ENCODE data around the gene ZPBP2. TPM values are rescaled to one million over a fixed set of nuclear protein-coding genes. Genes with fewer than 3 reads are reported as not detected.
"Not testable (repeated sequence)": the region's sequence is repeated elsewhere in the genome, so short reads cannot be mapped to it uniquely, and the experiment has no call there.

Gene ZPBP2
- total RNA-seq, 1 experiment from 2014 or later = not detected

DNA sequence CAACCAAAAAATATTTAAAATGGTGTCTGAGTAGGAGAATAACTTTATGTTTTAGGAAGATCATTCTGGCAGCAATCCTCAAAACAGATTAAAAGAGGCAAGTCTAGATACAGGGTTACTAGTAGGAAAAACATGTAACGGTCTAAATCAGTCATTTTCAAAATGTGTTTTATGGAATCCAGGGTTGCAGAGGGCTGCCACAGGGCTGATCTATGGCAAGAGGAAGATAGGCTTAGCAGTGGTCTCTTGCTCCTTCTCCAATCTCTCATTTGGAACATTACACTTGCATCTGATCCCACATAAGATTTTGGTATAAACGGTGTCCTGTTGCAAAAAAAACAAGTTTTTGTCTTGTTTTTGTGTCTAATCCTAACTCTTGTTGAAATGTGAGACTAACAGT lies 13.1 kb upstream of the ZPBP2 start:
- H3K27ac ChIP-seq (ENCODE audit: insufficient read length, low read depth, low read length) = no peak overlapping the region
- H3K9ac ChIP-seq (ENCODE audit: extremely low read depth, insufficient read length, low read length) = no peak overlapping the region
- H3K36me3 Mint-ChIP-seq (ENCODE audit: insufficient read depth in 1 of 3, low read depth in 3 of 3) = no peaks in the 10 kb centered on the region
- H3K27me3 Mint-ChIP-seq (ENCODE audit: low read depth) = peaks cover 4% of the 10 kb centered on the region; the same call in 1 of the 2 replicates
- no peak overlapping the region for H3K4ac ChIP-seq (ENCODE audit: low read depth, low read length)
- no peaks in the 10 kb centered on the region; the same call in 1 of the 2 replicates for H3K4me1 ChIP-seq (ENCODE audit: insufficient read depth, low read length)
- no peak overlapping the region for H3T11ph ChIP-seq (ENCODE audit: low read length)
- H4K20me1 ChIP-seq (ENCODE audit: control insufficient read depth, insufficient read depth, insufficient read length) = no peaks in the 10 kb centered on the region
- TF ChIP-seq, protein P1, sequence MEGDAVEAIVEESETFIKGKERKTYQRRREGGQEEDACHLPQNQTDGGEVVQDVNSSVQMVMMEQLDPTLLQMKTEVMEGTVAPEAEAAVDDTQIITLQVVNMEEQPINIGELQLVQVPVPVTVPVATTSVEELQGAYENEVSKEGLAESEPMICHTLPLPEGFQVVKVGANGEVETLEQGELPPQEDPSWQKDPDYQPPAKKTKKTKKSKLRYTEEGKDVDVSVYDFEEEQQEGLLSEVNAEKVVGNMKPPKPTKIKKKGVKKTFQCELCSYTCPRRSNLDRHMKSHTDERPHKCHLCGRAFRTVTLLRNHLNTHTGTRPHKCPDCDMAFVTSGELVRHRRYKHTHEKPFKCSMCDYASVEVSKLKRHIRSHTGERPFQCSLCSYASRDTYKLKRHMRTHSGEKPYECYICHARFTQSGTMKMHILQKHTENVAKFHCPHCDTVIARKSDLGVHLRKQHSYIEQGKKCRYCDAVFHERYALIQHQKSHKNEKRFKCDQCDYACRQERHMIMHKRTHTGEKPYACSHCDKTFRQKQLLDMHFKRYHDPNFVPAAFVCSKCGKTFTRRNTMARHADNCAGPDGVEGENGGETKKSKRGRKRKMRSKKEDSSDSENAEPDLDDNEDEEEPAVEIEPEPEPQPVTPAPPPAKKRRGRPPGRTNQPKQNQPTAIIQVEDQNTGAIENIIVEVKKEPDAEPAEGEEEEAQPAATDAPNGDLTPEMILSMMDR (conservative IDR thresholded peaks at IDR 0.05) = no peak
- no peak overlapping the region for H2AK5ac ChIP-seq (ENCODE audit: insufficient read length, low read length)
- no peaks in the 10 kb centered on the region for H3K4me1 Mint-ChIP-seq
- no peak overlapping the region for H3K14ac ChIP-seq (ENCODE audit: insufficient read depth, low read length)
- no peak overlapping the region for H3K27ac Mint-ChIP-seq
- H2BK20ac ChIP-seq (ENCODE audit: low read depth, low read length, poor library complexity, severe bottlenecking) = no peak overlapping the region
- H4K91ac ChIP-seq (ENCODE audit: insufficient read length, low read depth, low read length) = no peak overlapping the region
- H3K4me3 Mint-ChIP-seq = no peak overlapping the region
- no peak overlapping the region for H2BK15ac ChIP-seq (ENCODE audit: low read depth, low read length)
- no peak overlapping the region for H4K5ac ChIP-seq (ENCODE audit: insufficient read length, low read depth, low read length)
- H2BK5ac ChIP-seq (ENCODE audit: insufficient read length, low read length) = no peak overlapping the region
- no peak overlapping the region for H4K8ac ChIP-seq (replicated peaks; ENCODE audit: insufficient read length, low read depth, low read length)
- no peak overlapping the region for H2BK120ac ChIP-seq (ENCODE audit: low read depth, low read length, poor library complexity, severe bottlenecking)
- no peaks in the 10 kb centered on the region for H3K79me2 ChIP-seq (ENCODE audit: insufficient read depth, low read length)
- no peak for DNase-seq
- no peak overlapping the region for H3K23ac ChIP-seq (ENCODE audit: insufficient read length, low read depth, low read length)
- H3K9me3 Mint-ChIP-seq = no peaks in the 10 kb centered on the region
- H2AFZ ChIP-seq (ENCODE audit: low read length) = no peak overlapping the region
- WGBS (ENCODE audit: extremely low coverage, insufficient read length, low lambda C conversion rate) = no CpG with 5 or more reads among the region's 2 CpGs
- no peaks in the 10 kb centered on the region for H3K23me2 ChIP-seq (ENCODE audit: insufficient read length, low read depth, low read length, poor library complexity, severe bottlenecking)
- no peaks in the 10 kb centered on the region for H3K9me3 ChIP-seq (ENCODE audit: control insufficient read depth, low read depth, low read length)
- no peaks in the 10 kb centered on the region for H3K79me1 ChIP-seq (ENCODE audit: insufficient read depth, low read depth, low read length, poor library complexity, severe bottlenecking)
- H2BK12ac ChIP-seq (ENCODE audit: insufficient read length, low read depth, low read length) = no peak overlapping the region
- H3K27me3 ChIP-seq (ENCODE audit: insufficient read depth, low read length) = no peaks in the 10 kb centered on the region
- no peak overlapping the region for H3K56ac ChIP-seq (ENCODE audit: insufficient read length, low read depth, low read length)
- no peak overlapping the region for H3K4me2 ChIP-seq (ENCODE audit: insufficient read depth, insufficient read length, low read length)
- H3K18ac ChIP-seq (ENCODE audit: insufficient read length, low read depth, low read length) = no peak overlapping the region

DNA sequence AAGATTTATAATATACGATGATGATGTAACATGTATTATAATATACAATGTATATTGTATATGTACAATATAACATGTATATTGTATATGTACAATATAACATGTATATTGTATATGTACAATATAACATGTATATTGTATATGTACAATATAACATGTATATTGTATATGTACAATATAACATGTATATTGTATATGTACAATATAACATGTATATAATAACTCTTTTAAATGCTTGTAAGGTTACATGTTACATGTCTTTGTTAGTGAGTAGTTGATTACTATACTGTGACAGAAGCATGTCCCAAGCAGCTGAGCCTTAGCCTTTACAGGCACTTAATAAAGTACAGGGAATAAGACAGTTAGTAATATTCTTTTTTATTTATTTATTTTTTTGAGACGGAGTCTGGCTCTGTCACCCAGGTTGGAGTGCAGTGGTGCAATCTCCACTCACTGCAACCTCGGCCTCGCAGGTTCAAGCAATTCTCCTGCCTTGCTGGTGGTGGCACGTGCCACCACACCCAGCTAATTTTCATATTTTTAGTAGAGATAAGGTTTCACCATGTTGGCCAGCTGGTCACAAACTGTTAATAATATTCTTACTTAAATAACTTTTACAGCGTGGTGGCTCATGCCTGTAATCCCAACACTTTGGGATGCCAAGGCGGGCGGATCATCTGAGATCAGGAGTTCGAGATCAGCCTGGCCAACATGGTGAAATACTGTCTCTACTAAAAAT lies 11.9 kb upstream of the ZPBP2 start:
- H3K4ac ChIP-seq (ENCODE audit: low read depth, low read length); H3K23ac ChIP-seq (ENCODE audit: insufficient read length, low read depth, low read length); H4K8ac ChIP-seq (replicated peaks; ENCODE audit: insufficient read length, low read depth, low read length); H2BK20ac ChIP-seq (ENCODE audit: low read depth, low read length, poor library complexity, severe bottlenecking); H3K4me1 ChIP-seq (ENCODE audit: insufficient read depth, low read length); H3K4me3 Mint-ChIP-seq; H3T11ph ChIP-seq (ENCODE audit: low read length); H3K14ac ChIP-seq (ENCODE audit: insufficient read depth, low read length); H4K20me1 ChIP-seq (ENCODE audit: control insufficient read depth, insufficient read depth, insufficient read length); H3K18ac ChIP-seq (ENCODE audit: insufficient read length, low read depth, low read length); H4K91ac ChIP-seq (ENCODE audit: insufficient read length, low read depth, low read length); H3K4me2 ChIP-seq (ENCODE audit: insufficient read depth, insufficient read length, low read length); H3K9me3 ChIP-seq (ENCODE audit: control insufficient read depth, low read depth, low read length); H3K23me2 ChIP-seq (ENCODE audit: insufficient read length, low read depth, low read length, poor library complexity, severe bottlenecking); H3K9me3 Mint-ChIP-seq; H3K9ac ChIP-seq (ENCODE audit: extremely low read depth, insufficient read length, low read length); H2AFZ ChIP-seq (ENCODE audit: low read length); H2BK120ac ChIP-seq (ENCODE audit: low read depth, low read length, poor library complexity, severe bottlenecking); H2BK15ac ChIP-seq (ENCODE audit: low read depth, low read length); H2BK12ac ChIP-seq (ENCODE audit: insufficient read length, low read depth, low read length); H4K5ac ChIP-seq (ENCODE audit: insufficient read length, low read depth, low read length); H3K27me3 ChIP-seq (ENCODE audit: insufficient read depth, low read length); H3K4me1 Mint-ChIP-seq; H2BK5ac ChIP-seq (ENCODE audit: insufficient read length, low read length); H3K36me3 Mint-ChIP-seq (ENCODE audit: insufficient read depth in 1 of 3, low read depth in 3 of 3); H3K27ac ChIP-seq (ENCODE audit: insufficient read length, low read depth, low read length); H2AK5ac ChIP-seq (ENCODE audit: insufficient read length, low read length); DNase-seq; H3K79me2 ChIP-seq (ENCODE audit: insufficient read depth, low read length); H3K27ac Mint-ChIP-seq; H3K56ac ChIP-seq (ENCODE audit: insufficient read length, low read depth, low read length); H3K79me1 ChIP-seq (ENCODE audit: insufficient read depth, low read depth, low read length, poor library complexity, severe bottlenecking): not testable (repeated sequence)
- 80% methylated on average over 1 of the region's 9 CpGs for WGBS (ENCODE audit: extremely low coverage, insufficient read length, low lambda C conversion rate)
- H3K27me3 Mint-ChIP-seq (ENCODE audit: low read depth) = peaks cover 13% of the 10 kb centered on the region

Measured in H9 (cell line).